Psoas muscle (tissue), 8 donors: ENCODE measurements around the gene KLK5. TPM values are rescaled to one million over a fixed set of nuclear protein-coding genes. Genes with fewer than 3 reads are reported as not detected.

Experiments
- ATAC-seq, 4 donors: fragments of 200-7000 bp; cut with Tn5 transposase; one replicate each; pipeline ENCODE4 v1.9.1; 2020; ENCODE audit warnings: moderate library complexity in 3 of 4, mild to moderate bottlenecking in 2 of 4
- DNase-seq, 2 donors: peaks; one replicate each; pipeline ENCODE4 v3.0.0-alpha.2; 2020
- H3K27ac ChIP-seq: fragments of 200-600 bp; one replicate; pipeline ENCODE4 v1.8.0; 2022
- H3K27me3 ChIP-seq, 3 donors: fragments of 200-600 bp in 1 of 3; one replicate each; pipeline versions ENCODE4 v1.6.1 to v1.8.0; 2013 to 2022; ENCODE audit warnings: low read length in 2 of 3, mild to moderate bottlenecking in 2 of 3, moderate library complexity in 1 of 3; ENCODE audit not compliant: insufficient read depth in 3 of 3
- H3K36me3 ChIP-seq, 2 donors: fragments of 200-600 bp in 1 of 2; one replicate each; pipeline versions ENCODE4 v1.6.1 to v1.8.0; 2013 to 2022; ENCODE audit warnings: low read depth in 1 of 2, mild to moderate bottlenecking in 1 of 2, moderate library complexity in 1 of 2; ENCODE audit not compliant: insufficient read depth in 1 of 2
- H3K4me1 ChIP-seq: fragments of 200-600 bp; one replicate; pipeline ENCODE4 v1.8.0; 2022
- H3K4me3 ChIP-seq: fragments of 200-600 bp; one replicate; pipeline ENCODE4 v1.8.0; 2022; ENCODE audit warnings: mild to moderate bottlenecking
- H3K9me3 ChIP-seq: fragments of 200-600 bp; one replicate; pipeline ENCODE4 v1.8.0; 2022
- WGBS, 3 donors: extraction: QIAGEN DNeasy Blood & Tissue Kit; methylation state at CpG; one replicate each; pipeline versions ENCODE4 v1.1.6 to v1.1.7; 2013; 5-methylcytosine and 5-hydroxymethylcytosine counted together
- intact Hi-C, 2 donors: fragments of 100-400 bp; cut with DNase I; formaldehyde crosslinking; loops; one replicate each; pipeline versions ENCODE4 v1.11.0 to v1.14.2; 2022
- polyA plus RNA-seq, 3 donors: library from polyadenylated mRNA; stranded (reverse); fragments of 200-250 nt; gene quantifications; one replicate each; pipeline ENCODE4 v1.2.3, GENCODE V29; 2013
- total RNA-seq, 4 donors: library from RNA; stranded (reverse); fragmentation: NEBNext Ultra II Directional in 2 of 4; extraction: Animal tissue kit (Norgen Biotek cat#: 25700) in 2 of 4; gene quantifications; one replicate each; pipeline versions ENCODE4 v1.2.1 to v1.2.4, GENCODE V29; 2021 to 2023
- TF ChIP-seq, protein P1 (sequence below): fragments of 200-600 bp; IDR thresholded peaks from one replicate; pipeline ENCODE4 v1.8.0; 2022; ENCODE audit warnings: antibody characterized with exemption
- donor health status: healthy with polysubstance abuse.
- donor health status: DM: no; HTN: no; CAD: no; lungs with moderate emphysema.
- donor health status: Bipolar disorder and iron deficiency.
- donor health status: healthy.
- donor health status: DM: yes; HTN: yes; CAD: no.
- donor health status: DM: no; HTN: no; CAD: no.
- donor health status: DM: no; HTN: no; CAD: no.
- donor health status: DM: yes; HTN: yes; CAD: no.

KLK5 gene
- total and polyA plus RNA-seq, 7 donors: 0.05 TPM; not detected in 6

GRCh38 chr19:50967929-50968715, 15.3 kb upstream of the KLK5 start:
- Histone ChIP-seq H3K27ac (no peak overlapping the region), H3K9me3 (no peaks in the 10 kb centered on the region), H3K4me1 (no peaks in the 10 kb centered on the region), H3K4me3 (no peak overlapping the region), H3K36me3 (no peaks in the 10 kb centered on the region), H3K27me3 (peaks cover 0 to 7% (median 0%) of the 10 kb centered on the region in 3 donors)
- no peak for DNase-seq
- no peak for ATAC-seq
- TF ChIP-seq, protein P1, sequence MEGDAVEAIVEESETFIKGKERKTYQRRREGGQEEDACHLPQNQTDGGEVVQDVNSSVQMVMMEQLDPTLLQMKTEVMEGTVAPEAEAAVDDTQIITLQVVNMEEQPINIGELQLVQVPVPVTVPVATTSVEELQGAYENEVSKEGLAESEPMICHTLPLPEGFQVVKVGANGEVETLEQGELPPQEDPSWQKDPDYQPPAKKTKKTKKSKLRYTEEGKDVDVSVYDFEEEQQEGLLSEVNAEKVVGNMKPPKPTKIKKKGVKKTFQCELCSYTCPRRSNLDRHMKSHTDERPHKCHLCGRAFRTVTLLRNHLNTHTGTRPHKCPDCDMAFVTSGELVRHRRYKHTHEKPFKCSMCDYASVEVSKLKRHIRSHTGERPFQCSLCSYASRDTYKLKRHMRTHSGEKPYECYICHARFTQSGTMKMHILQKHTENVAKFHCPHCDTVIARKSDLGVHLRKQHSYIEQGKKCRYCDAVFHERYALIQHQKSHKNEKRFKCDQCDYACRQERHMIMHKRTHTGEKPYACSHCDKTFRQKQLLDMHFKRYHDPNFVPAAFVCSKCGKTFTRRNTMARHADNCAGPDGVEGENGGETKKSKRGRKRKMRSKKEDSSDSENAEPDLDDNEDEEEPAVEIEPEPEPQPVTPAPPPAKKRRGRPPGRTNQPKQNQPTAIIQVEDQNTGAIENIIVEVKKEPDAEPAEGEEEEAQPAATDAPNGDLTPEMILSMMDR: no peak
- intact Hi-C loops: no loop called here
- 18 to 36% (median 29%) methylated on average over 20 of the region's 20 CpGs for WGBS, 3 donors

- no peaks in the 10 kb centered on the region for H3K4me1 ChIP-seq
- H3K27ac ChIP-seq: no peak overlapping the region
- H3K4me3 ChIP-seq: no peak overlapping the region
- no peak for DNase-seq
- TF ChIP-seq, protein P1: no peak
- peaks cover 0 to 5% (median 0%) of the 10 kb centered on the region in 3 donors for H3K27me3 ChIP-seq
- no peaks in the 10 kb centered on the region for H3K9me3 ChIP-seq
- no peak for ATAC-seq
- intact Hi-C loops: no loop called here
- WGBS, 3 donors: 77 to 86% (median 82%) methylated on average over 3 of the region's 3 CpGs
- H3K36me3 ChIP-seq: no peaks in the 10 kb centered on the region
These were observed 11.4 kb upstream of the KLK5 start for GRCh38 chr19:50964266-50964665.

GRCh38 chr19:50963381-50963780, 10.5 kb upstream of the KLK5 start:
- no peak for DNase-seq
- no peak for ATAC-seq
- Histone ChIP-seq H3K27ac (no peak overlapping the region), H3K9me3 (no peaks in the 10 kb centered on the region), H3K4me3 (no peak overlapping the region), H3K27me3 (no peaks in the 10 kb centered on the region), H3K4me1 (no peaks in the 10 kb centered on the region), H3K36me3 (no peaks in the 10 kb centered on the region)
- TF ChIP-seq, protein P1: no peak
- intact Hi-C loops: no loop called here
- WGBS, 3 donors: 76 to 82% (median 82%) methylated on average over 6 of the region's 6 CpGs

DNA sequence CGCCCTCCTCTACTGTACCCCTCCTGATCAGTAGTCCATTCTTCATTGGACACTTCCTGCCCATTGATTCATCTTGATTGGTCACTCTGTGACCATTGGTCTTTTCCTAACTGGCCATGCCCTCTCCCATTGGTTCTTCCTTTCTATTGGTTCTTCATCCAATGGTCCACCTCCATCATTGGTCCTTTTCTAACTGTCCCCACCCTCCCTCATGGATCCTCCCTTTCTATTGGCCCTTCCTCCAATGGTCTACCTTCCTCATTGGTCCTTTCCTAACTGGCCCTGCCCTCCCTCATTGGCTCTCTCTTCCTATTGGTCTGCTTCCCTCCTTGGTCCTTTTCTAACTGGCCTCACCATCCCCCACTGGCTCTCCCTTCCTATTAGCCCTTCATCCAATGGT, 9.4 kb upstream of the KLK5 start:
- TF ChIP-seq, protein P1: no peak
- H3K27me3 ChIP-seq: no peaks in the 10 kb centered on the region
- DNase-seq (no peak), ATAC-seq (no peak)
- intact Hi-C loops: no loop called here
- H3K36me3 ChIP-seq: no peaks in the 10 kb centered on the region
- WGBS, 3 donors: 90 to 95% (median 93%) methylated on average over 1 of the region's 1 CpG
- no peak overlapping the region for H3K27ac ChIP-seq
- no peaks in the 10 kb centered on the region for H3K4me1 ChIP-seq
- H3K9me3 ChIP-seq: no peaks in the 10 kb centered on the region
- no peak overlapping the region for H3K4me3 ChIP-seq
